Natural killer cell treated with Interleukin-12 subunit alpha and Interleukin-12 subunit beta and Interleukin-15 and Interleukin-18, amount 100 ng/mL, for 72 hours (primary cell): Measurements from ENCODE around the gene TUBB2B. TPM values are rescaled to one million over a fixed set of nuclear protein-coding genes. Genes with fewer than 3 reads are reported as not detected.
"Not testable (repeated sequence)": the region's sequence is repeated elsewhere in the genome, so short reads cannot be mapped to it uniquely, and the experiment has no call there.

Experiments used
- ATAC-seq, 2 donors: fragments of 150-1000 bp; cut with Tn5 transposase in 1 of 2; sonication (Bioruptor Pico), chemical (Tn5 transposase) in 1 of 2; 2 replicates each; pipeline ENCODE4 v1.10.0; 2021
- DNase-seq: peaks from one replicate; pipeline ENCODE4 v3.0.0; 2022; ENCODE audit warnings: low spot score
- H3K27ac Mint-ChIP-seq, 2 donors: 1 replicate in 1 of 2; 2 replicates in 1 of 2; pipeline ENCODE4 v1.8.0; 2022; ENCODE audit warnings: mixed read lengths in 2 of 2, mild to moderate bottlenecking in 1 of 2, moderate library complexity in 1 of 2
- H3K27me3 Mint-ChIP-seq, 2 donors: 1 replicate in 1 of 2; 2 replicates in 1 of 2; pipeline ENCODE4 v1.8.0; 2022; ENCODE audit warnings: mixed read lengths in 2 of 2
- H3K36me3 Mint-ChIP-seq: one replicate; pipeline ENCODE4 v1.8.0; 2022; ENCODE audit warnings: mixed read lengths
- H3K4me1 Mint-ChIP-seq, 2 donors: 1 replicate in 1 of 2; 2 replicates in 1 of 2; pipeline ENCODE4 v1.8.0; 2022; ENCODE audit warnings: low read depth in 2 of 2, mixed read lengths in 2 of 2, mild to moderate bottlenecking in 1 of 2
- H3K4me3 Mint-ChIP-seq: one replicate; pipeline ENCODE4 v1.8.0; 2022; ENCODE audit warnings: mixed read lengths
- H3K9me3 Mint-ChIP-seq: 2 replicates; pipeline ENCODE4 v1.8.0; 2022; ENCODE audit warnings: mixed read lengths
- total RNA-seq, 2 donors: library from RNA; stranded (reverse); gene quantifications; one replicate each; pipeline ENCODE4 v1.2.3, GENCODE V29; 2022

TUBB2B gene
- total RNA-seq, 2 donors from 2014 or later, result not detected

DNA sequence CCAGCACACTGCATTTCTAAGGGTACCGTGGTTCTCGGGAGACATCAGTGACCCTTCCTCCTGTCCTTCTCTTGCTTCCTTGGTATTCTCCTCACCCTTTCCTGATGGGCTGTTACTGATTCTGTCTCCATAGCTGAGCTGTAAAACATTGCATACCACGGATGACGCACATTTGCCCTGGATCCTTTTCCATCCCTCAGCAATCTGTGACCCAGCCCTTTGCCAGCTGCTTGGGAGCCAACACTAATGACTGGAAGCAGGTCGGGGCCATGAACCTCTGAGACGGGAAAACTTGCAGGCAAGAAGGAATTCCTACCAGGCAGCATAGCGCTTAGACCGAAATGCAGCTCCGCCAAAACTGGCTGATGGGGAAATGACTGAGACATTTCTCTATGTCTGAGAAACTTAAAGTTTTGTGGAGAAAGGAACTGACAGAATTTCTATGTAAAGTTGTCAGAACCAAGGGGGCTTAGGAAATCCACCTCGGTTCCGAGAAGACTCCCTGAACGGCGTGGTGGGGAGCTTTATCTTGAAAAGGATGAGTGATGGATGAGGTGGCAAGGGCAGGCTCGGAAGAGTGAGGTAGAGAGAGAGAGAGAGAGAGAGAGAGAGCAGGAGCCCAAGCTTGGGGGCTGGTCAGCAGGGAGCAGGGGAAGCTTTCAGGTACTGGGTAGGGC, 19.2 kb downstream of the TUBB2B start:
- peaks cover 34 to 42% of the 10 kb centered on the region in 2 donors for H3K27me3 Mint-ChIP-seq

GRCh38 chr6:3206339-3207015, 21.0 kb downstream of the TUBB2B start:
- Mint-ChIP-seq H3K27me3 (peaks cover 30 to 42% of the 10 kb centered on the region in 2 donors), H3K9me3 (no peaks in the 10 kb centered on the region), H3K27ac (no peak overlapping the region), H3K4me3 (no peak overlapping the region), H3K36me3 (peaks cover 7% of the 10 kb centered on the region), H3K4me1 (peaks cover 21% of the 10 kb centered on the region in 2 donors)
- DNase-seq, result no peak
- ATAC-seq, result no peak

More for the DNA sequence above, 19.2 kb downstream of the TUBB2B start:
- H3K4me3 Mint-ChIP-seq, result peak overlapping the region; percentile 74
- no peak for ATAC-seq
- H3K36me3 Mint-ChIP-seq, result peaks cover 3% of the 10 kb centered on the region
- H3K27ac Mint-ChIP-seq, result peak overlapping the region in 1 of 2 donors; percentile 60
- no peaks in the 10 kb centered on the region for H3K9me3 Mint-ChIP-seq
- DNase-seq, result no peak
- peaks cover 21% of the 10 kb centered on the region in 2 donors for H3K4me1 Mint-ChIP-seq

- H3K4me1 Mint-ChIP-seq, result peaks cover 21% of the 10 kb centered on the region in 2 donors
- peaks cover 7% of the 10 kb centered on the region for H3K36me3 Mint-ChIP-seq
- ATAC-seq (peak in 1 of 2 donors; percentile 68), DNase-seq (no peak)
- H3K27ac Mint-ChIP-seq, result no peak overlapping the region
- no peak overlapping the region for H3K4me3 Mint-ChIP-seq
- H3K27me3 Mint-ChIP-seq, result peaks cover 33 to 42% of the 10 kb centered on the region in 2 donors
- H3K9me3 Mint-ChIP-seq, result no peaks in the 10 kb centered on the region
Measured at GRCh38 chr6:3205913-3206312, 21.5 kb downstream of the TUBB2B start.

DNA sequence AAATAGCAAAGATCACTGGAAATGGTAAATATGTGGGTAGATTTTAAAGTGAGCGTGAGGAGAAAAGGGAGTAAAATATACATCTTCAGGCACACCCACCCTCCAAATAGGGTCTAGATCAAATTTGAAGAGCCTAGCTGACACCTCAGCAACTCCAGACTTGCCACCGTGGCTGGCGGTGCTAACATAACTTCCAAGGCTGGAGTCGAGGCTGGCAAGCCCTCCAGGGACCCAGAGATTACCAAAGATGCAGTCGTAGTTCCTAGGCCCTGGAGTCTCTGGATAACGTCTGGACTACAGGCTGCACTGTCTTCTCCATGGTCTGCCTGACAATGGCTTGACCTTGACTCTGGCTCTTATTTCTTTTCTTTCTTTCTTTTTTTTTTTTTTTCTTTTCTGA, 22.5 kb downstream of the TUBB2B start:
- no peaks in the 10 kb centered on the region for H3K9me3 Mint-ChIP-seq
- DNase-seq, result no peak
- H3K27ac Mint-ChIP-seq, result no peak overlapping the region
- ATAC-seq, result no peak
- peaks cover 7% of the 10 kb centered on the region for H3K36me3 Mint-ChIP-seq
- H3K4me1 Mint-ChIP-seq, result peaks cover 20 to 21% of the 10 kb centered on the region in 2 donors
- H3K4me3 Mint-ChIP-seq, result no peak overlapping the region
- H3K27me3 Mint-ChIP-seq, result peaks cover 43 to 49% of the 10 kb centered on the region in 2 donors

GRCh38 chr6:3202999-3203696, 24.3 kb downstream of the TUBB2B start:
- no peak overlapping the region for H3K27ac Mint-ChIP-seq
- no peak overlapping the region for H3K4me3 Mint-ChIP-seq
- H3K27me3 Mint-ChIP-seq, result peaks cover 35 to 46% of the 10 kb centered on the region in 2 donors
- ATAC-seq, result no peak
- DNase-seq, result no peak
- H3K36me3 Mint-ChIP-seq, result peaks cover 7% of the 10 kb centered on the region
- peaks cover 4% of the 10 kb centered on the region for H3K9me3 Mint-ChIP-seq
- peaks cover 3 to 6% of the 10 kb centered on the region in 2 donors for H3K4me1 Mint-ChIP-seq

DNA sequence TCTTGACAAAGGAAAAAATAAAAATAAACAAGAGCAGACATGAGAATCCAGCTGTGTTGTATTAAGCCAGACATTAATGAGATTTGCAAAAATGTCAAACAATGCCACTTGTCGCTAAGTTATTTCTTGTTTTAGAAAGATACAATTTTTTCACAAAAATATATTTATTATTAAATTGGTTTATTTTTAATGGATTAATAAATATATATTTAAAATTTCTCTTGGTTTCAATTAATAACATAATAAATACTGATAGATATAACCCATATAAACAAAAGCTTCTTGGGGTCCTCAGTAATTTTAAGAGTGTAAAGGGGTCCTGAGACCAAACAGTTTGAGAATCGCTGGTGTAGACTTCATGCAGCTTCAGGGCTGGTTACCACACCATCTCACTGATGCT, 26.1 kb downstream of the TUBB2B start:
- no peak for ATAC-seq
- H3K4me1 Mint-ChIP-seq, result peaks cover 0 to 6% of the 10 kb centered on the region in 2 donors
- H3K27ac Mint-ChIP-seq, result no peak overlapping the region
- H3K4me3 Mint-ChIP-seq, result no peak overlapping the region
- peaks cover 25 to 38% of the 10 kb centered on the region in 2 donors for H3K27me3 Mint-ChIP-seq
- peaks cover 4% of the 10 kb centered on the region for H3K9me3 Mint-ChIP-seq
- DNase-seq, result no peak
- H3K36me3 Mint-ChIP-seq, result peaks cover 7% of the 10 kb centered on the region

GRCh38 chr6:3200682-3201081, 26.8 kb downstream of the TUBB2B start:
- ATAC-seq (no peak), DNase-seq (no peak)
- Mint-ChIP-seq H3K4me3 (no peak overlapping the region), H3K36me3 (peaks cover 7% of the 10 kb centered on the region), H3K27me3 (peaks cover 24 to 32% of the 10 kb centered on the region in 2 donors), H3K4me1 (no peaks in the 10 kb centered on the region), H3K9me3 (peaks cover 4% of the 10 kb centered on the region), H3K27ac (no peak overlapping the region)

DNA sequence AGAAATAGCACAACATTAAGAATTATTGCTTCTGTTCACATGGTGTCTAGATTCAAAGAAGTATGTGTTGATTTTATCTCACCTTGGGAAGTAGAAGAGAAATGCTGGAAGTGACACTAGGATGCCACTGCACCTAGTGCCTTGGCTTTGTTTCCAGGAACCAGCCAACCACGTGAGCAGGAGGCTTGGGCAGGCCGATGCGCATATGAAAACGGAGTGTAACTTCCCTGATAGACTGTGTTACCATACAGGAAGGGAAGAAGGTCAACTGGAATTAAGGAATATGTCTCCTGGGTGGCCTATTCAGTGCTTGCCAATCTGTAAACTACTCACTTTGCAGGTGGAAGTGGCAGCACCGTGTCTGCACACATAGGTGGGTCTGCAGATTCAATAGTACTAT, 28.1 kb downstream of the TUBB2B start:
- H3K27me3 Mint-ChIP-seq, result peaks cover 24 to 27% of the 10 kb centered on the region in 2 donors
- H3K9me3 Mint-ChIP-seq, result peaks cover 4% of the 10 kb centered on the region
- peaks cover 7% of the 10 kb centered on the region for H3K36me3 Mint-ChIP-seq
- H3K4me1 Mint-ChIP-seq, result no peaks in the 10 kb centered on the region
- ATAC-seq (no peak), DNase-seq (no peak)
- no peak overlapping the region for H3K4me3 Mint-ChIP-seq
- no peak overlapping the region for H3K27ac Mint-ChIP-seq

DNA sequence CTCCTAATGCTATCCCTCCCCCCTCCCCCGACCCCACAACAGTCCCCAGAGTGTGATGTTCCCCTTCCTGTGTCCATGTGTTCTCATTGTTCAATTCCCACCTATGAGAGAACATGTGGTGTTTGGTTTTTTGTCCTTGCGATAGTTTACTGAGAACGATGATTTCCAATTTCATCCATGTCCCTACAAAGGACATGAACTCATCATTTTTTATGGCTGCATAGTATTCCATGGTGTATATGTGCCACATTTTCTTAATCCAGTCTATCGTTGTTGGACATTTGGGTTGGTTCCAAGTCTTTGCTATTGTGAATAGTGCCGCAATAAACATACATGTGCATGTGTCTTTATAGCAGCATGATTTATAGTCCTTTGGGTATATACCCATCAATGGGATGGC, 29.7 kb downstream of the TUBB2B start:
- not testable (repeated sequence) for H3K9me3 Mint-ChIP-seq, H3K27ac Mint-ChIP-seq, H3K36me3 Mint-ChIP-seq, ATAC-seq, H3K4me1 Mint-ChIP-seq, H3K4me3 Mint-ChIP-seq, DNase-seq
- peaks cover 15 to 17% of the 10 kb centered on the region in 2 donors for H3K27me3 Mint-ChIP-seq

DNA sequence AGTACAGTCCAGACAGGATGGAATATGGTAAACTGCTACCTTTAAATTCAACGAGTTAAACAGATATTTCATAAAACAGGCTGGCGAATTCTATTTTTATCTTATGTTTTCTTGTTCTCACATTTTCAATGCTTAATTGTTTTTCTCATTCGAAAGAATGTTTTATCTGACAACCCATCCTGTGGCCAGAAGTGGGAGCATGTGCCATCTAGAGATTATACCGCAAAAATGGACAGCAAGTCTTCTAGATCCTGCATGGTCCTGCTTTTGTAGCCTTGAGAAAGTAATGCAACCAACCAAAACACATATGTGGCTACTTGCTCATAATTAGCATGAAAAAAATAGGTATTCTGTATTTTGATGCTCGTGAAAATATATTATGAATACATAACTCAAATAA, 30.7 kb downstream of the TUBB2B start:
- ATAC-seq, result no peak
- H3K4me1 Mint-ChIP-seq, result no peaks in the 10 kb centered on the region
- peaks cover 4% of the 10 kb centered on the region for H3K9me3 Mint-ChIP-seq
- no peak for DNase-seq
- H3K27ac Mint-ChIP-seq, result no peak overlapping the region
- H3K4me3 Mint-ChIP-seq, result no peak overlapping the region
- peaks cover 18% of the 10 kb centered on the region in 2 donors for H3K27me3 Mint-ChIP-seq
- H3K36me3 Mint-ChIP-seq, result no peaks in the 10 kb centered on the region

DNA sequence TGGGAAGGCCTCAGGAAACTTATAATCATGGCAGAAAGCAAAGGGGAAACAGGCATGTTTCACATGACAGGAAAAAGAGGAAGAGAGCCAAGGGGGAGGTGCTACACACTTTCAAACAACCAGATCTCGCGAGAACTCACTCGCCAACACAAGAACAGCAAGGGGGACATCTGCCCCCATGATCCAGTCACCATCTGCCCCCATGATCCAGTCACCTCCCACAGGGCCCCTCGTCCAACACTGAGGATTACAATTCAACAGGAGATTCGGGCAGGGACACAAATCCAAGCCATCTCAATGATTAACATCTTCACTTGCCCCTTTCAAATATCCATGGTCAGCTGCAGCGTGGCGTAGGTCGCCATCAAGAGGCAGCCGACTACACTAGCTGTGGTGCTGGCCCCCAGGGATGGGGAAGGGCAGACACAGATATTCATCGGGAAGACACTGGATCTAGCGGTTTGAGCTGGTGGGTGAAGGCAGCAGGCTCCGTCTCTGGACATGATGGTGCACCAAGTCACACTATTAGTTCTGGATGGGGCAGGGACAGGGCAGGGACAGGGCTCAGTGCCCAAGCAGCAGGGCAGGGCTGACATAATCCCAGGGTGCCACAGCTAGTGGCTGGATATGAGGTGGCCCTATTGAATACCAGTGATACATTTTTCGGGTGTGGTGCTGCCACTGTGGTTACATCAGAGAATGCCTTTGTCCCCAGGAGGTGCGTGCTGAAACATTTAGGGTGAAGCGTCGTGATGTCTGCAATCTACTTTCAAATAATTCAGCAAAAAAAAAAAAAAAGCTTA, 31.6 kb downstream of the TUBB2B start:
- Mint-ChIP-seq H3K27me3 (peaks cover 16 to 18% of the 10 kb centered on the region in 2 donors), H3K27ac (no peak overlapping the region), H3K36me3 (no peaks in the 10 kb centered on the region), H3K9me3 (peaks cover 4% of the 10 kb centered on the region), H3K4me1 (no peaks in the 10 kb centered on the region), H3K4me3 (no peak overlapping the region)
- ATAC-seq (peak in 1 of 2 donors; percentile 32), DNase-seq (no peak)

- Mint-ChIP-seq H3K27ac (no peak overlapping the region), H3K4me3 (no peak overlapping the region), H3K4me1 (no peaks in the 10 kb centered on the region), H3K36me3 (no peaks in the 10 kb centered on the region), H3K9me3 (peaks cover 4% of the 10 kb centered on the region), H3K27me3 (peaks cover 11 to 17% of the 10 kb centered on the region in 2 donors)
- no peak for ATAC-seq
- no peak for DNase-seq
Measured at GRCh38 chr6:3195420-3195694, 32.1 kb downstream of the TUBB2B start.

DNA sequence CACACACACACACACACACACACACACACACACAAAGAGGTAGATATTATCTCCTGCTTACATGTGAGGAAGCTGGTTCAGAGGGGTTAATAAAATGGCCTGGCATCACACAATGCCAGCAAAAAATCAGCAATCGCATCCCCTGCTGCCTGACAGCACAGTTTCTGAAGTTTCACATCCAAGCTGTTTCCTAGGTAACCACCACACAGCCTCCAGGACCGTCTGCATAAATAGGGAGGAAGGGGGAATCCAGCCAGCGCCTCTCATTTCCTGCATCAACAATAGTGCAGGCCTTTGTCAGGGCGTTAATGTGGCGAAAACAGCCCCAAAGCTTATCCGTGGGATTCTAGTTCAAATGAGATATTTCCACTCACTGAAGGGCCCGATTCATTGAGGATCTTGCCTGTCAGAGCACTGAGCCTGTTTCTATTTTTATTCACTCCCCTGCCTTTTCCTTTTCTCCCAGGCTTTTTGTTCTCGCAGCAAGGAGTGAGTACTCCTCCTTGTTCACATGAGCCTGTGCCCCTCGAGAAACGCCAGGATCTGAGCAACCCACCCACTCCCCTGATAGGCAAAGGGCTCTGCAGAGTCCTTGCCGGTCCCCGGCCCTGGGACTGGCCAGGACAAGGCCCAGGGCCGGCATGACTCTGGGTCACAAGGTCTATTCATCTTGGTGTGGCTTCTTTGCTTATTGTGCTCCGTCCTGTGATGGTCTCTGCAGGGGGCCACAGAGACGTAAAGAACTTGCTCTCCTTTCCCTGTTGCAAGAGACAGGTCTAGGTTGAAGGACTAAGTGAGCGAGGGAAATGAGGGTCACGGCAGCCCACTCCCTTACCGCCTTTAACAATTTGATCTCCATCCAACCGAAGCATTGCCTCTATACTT, 32.7 kb downstream of the TUBB2B start:
- H3K4me1 Mint-ChIP-seq, result no peaks in the 10 kb centered on the region
- peaks cover 6 to 13% of the 10 kb centered on the region in 2 donors for H3K27me3 Mint-ChIP-seq
- H3K27ac Mint-ChIP-seq, result no peak overlapping the region
- DNase-seq, result no peak
- H3K36me3 Mint-ChIP-seq, result no peaks in the 10 kb centered on the region
- H3K4me3 Mint-ChIP-seq, result no peak overlapping the region
- no peak for ATAC-seq
- H3K9me3 Mint-ChIP-seq, result peaks cover 4% of the 10 kb centered on the region
